ENCODE measurements around the gene UIMC1.

DNA sequence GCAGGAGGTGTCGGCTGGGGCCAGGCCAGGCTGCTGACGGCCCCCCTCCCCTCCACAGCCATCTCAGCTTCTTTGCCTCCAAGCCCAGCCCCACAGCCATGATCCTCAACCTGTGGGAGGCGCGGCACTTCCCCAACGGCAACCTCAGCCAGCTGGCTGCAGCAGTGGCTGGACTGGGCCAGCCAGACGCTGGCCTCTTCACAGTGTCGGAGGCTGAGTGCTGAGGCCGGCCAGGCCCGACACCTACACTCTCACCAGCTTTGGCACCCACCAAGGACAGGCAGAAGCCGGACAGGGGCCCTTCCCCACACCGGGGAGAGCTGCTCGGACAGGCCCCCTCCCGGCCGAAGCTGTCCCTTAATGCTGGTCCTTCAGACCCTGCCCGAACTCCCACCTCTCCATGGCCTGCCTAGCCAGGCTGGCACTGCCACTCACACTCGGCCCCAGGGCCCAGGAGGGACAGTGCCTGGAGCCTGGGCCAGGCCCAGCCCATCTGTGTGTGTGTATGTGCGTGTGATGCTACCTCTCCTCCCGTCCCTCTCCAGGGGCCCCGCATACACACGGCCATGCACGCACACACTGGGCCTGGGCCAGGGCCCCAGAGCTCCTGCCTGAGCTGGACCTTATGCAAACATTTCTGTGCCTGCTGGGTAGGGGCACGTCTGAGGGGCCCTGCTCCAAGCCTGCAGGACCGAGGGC lies 126.8 kb downstream of the UIMC1 start:
- TF ChIP-seq CTCF (IDR thresholded peaks at IDR 0.05) (no peak), POLR2A (IDR thresholded peaks at IDR 0.05) (no peak)

All from vagina (tissue), 2 donors.